ENCODE data around the gene ARHGEF2. TPM values are rescaled to one million over a fixed set of nuclear protein-coding genes. Genes with fewer than 3 reads are reported as not detected.

ARHGEF2 gene
- 61.2 TPM for total RNA-seq
- long read RNA-seq, partial matches to known transcripts, result 4 of 16 reads
- long read RNA-seq, other reads (novel, unspliced or antisense), result 11 of 16 reads

GRCh38 chr1:155978325-155978972 is at the start of gene ARHGEF2:
TSS of gene ARHGEF2 (minus strand) at chr1:155978547. CDS start at chr1:155978427, 120 bp downstream.
- peak; percentile 74 for ATAC-seq
- intact Hi-C loops (cut with micrococcal nuclease), result no loop called here
- DNase-seq, result peak; percentile 90

GRCh38 chr1:156026588-156026987 is 48.2 kb upstream of the ARHGEF2 start:
- intact Hi-C loops (cut with micrococcal nuclease), result no loop called here
- DNase-seq, result no peak
- ATAC-seq, result no peak

GRCh38 chr1:156025876-156026275 is 47.5 kb upstream of the ARHGEF2 start:
- peak; percentile 64 for ATAC-seq
- DNase-seq, result no peak
- intact Hi-C loops (cut with micrococcal nuclease), result no loop called here

- intact Hi-C loops (cut with micrococcal nuclease), result no loop called here
- no peak for ATAC-seq
Measured at GRCh38 chr1:156024801-156025200, 46.5 kb upstream of the ARHGEF2 start.

GRCh38 chr1:156021954-156022353 is 43.6 kb upstream of the ARHGEF2 start:
- no peak for DNase-seq
- no peak for ATAC-seq
- intact Hi-C loops (cut with micrococcal nuclease), result no loop called here

More at GRCh38 chr1:156024801-156025200, 46.5 kb upstream of the ARHGEF2 start:
- no peak for DNase-seq

GRCh38 chr1:156021093-156021428 is 42.7 kb upstream of the ARHGEF2 start:
- DNase-seq (no peak), ATAC-seq (no peak)
- intact Hi-C loops (cut with micrococcal nuclease), result no loop called here

GRCh38 chr1:156020293-156021092 is 42.1 kb upstream of the ARHGEF2 start, which contains the start of gene SSR2:
TSS of gene SSR2 (minus strand) at chr1:156020951. CDS start at chr1:156020167, 784 bp downstream.
- ATAC-seq (peak; percentile 98), DNase-seq (peak; percentile 82)
- intact Hi-C loops (cut with micrococcal nuclease), result no loop called here

GRCh38 chr1:156019946-156020292 is 41.6 kb upstream of the ARHGEF2 start:
- ATAC-seq (no peak), DNase-seq (no peak)
- intact Hi-C loops (cut with micrococcal nuclease), result no loop called here

GRCh38 chr1:156014829-156015228 is 36.5 kb upstream of the ARHGEF2 start:
- DNase-seq, result no peak
- ATAC-seq, result no peak
- intact Hi-C loops (cut with micrococcal nuclease), result no loop called here

- DNase-seq (no peak), ATAC-seq (no peak)
- intact Hi-C loops (cut with micrococcal nuclease), result no loop called here
Measured at GRCh38 chr1:156012051-156012817, 33.9 kb upstream of the ARHGEF2 start.

GRCh38 chr1:156009404-156009803 is 31.1 kb upstream of the ARHGEF2 start:
- ATAC-seq (no peak), DNase-seq (no peak)
- intact Hi-C loops (cut with micrococcal nuclease), result no loop called here

GRCh38 chr1:156006666-156007376 is 28.5 kb upstream of the ARHGEF2 start:
- no peak for ATAC-seq
- no peak for DNase-seq

GRCh38 chr1:156004843-156005584 is 26.7 kb upstream of the ARHGEF2 start:
- ATAC-seq, result no peak
- intact Hi-C loops (cut with micrococcal nuclease), result no loop called here
- DNase-seq, result no peak

More at GRCh38 chr1:156006666-156007376, 28.5 kb upstream of the ARHGEF2 start:
- intact Hi-C loops (cut with micrococcal nuclease), result no loop called here

GRCh38 chr1:156003923-156004188 is 25.5 kb upstream of the ARHGEF2 start:
- ATAC-seq (no peak), DNase-seq (no peak)
- intact Hi-C loops (cut with micrococcal nuclease), result no loop called here

GRCh38 chr1:156002188-156002911 is 24.0 kb upstream of the ARHGEF2 start:
- ATAC-seq (no peak), DNase-seq (no peak)
- intact Hi-C loops (cut with micrococcal nuclease), result no loop called here

- DNase-seq (no peak), ATAC-seq (no peak)
- intact Hi-C loops (cut with micrococcal nuclease), result no loop called here
Measured at GRCh38 chr1:156001662-156002171, 23.4 kb upstream of the ARHGEF2 start.

GRCh38 chr1:156001021-156001661 is 22.8 kb upstream of the ARHGEF2 start:
- intact Hi-C loops (cut with micrococcal nuclease), result no loop called here
- ATAC-seq (no peak), DNase-seq (no peak)

GRCh38 chr1:155999964-156000363 is 21.6 kb upstream of the ARHGEF2 start:
- intact Hi-C loops (cut with micrococcal nuclease), result no loop called here
- DNase-seq (no peak), ATAC-seq (no peak)

Data from left ventricle myocardium superior (tissue), 1 donor.